ENCODE measurements around the gene NOP9.

The NOP9 gene

GRCh38 chr14:24342889-24343288 lies 43.2 kb downstream of the NOP9 start:
- FAIRE-seq (no peak), DNase-seq (ENCODE audit: insufficient read length, low spot score) (no peak)
- TF ChIP-seq, protein P1, sequence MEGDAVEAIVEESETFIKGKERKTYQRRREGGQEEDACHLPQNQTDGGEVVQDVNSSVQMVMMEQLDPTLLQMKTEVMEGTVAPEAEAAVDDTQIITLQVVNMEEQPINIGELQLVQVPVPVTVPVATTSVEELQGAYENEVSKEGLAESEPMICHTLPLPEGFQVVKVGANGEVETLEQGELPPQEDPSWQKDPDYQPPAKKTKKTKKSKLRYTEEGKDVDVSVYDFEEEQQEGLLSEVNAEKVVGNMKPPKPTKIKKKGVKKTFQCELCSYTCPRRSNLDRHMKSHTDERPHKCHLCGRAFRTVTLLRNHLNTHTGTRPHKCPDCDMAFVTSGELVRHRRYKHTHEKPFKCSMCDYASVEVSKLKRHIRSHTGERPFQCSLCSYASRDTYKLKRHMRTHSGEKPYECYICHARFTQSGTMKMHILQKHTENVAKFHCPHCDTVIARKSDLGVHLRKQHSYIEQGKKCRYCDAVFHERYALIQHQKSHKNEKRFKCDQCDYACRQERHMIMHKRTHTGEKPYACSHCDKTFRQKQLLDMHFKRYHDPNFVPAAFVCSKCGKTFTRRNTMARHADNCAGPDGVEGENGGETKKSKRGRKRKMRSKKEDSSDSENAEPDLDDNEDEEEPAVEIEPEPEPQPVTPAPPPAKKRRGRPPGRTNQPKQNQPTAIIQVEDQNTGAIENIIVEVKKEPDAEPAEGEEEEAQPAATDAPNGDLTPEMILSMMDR (IDR thresholded peaks at IDR 0.05; ENCODE audit: insufficient read depth, missing control alignments), result no peak

DNA sequence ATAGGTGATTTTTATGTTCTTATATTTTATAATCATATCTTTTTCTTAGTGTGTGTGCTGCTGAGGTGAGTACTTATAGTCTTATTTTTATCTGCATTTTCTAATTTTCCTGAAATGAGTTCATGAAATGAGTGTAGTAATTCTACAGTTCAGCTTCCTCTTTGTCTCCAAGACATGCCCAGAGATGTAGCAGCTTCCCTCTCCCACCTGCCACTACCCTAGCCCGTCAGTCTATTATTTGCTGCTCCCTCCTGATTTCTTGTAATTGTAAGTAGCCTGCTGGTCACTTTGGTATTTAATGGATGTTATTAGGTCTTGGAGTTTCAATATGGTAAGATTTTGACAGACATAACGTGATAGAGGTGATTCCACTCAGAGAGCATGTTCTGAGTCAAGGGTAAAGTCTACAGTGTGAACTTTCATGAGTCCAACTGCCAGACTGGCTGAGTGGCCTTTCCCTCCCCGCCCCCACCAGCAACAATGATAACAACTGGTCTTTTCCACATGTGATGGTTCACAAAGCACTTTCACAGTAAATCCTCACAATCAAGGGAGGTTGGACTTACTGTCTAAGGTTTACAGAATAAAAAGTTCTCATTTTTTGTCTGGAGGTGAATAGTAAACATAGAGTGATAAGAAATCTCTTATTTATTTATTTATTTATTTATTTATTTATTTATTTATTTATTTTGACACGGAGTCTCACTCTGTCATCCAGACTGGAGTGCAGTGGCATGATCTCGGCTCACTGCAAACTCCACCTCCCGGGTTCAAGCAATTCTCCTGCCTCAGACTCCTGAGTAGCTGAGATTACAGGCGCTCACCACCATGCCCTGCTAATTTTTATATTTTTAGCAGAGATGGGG lies 44.4 kb downstream of the NOP9 start:
- FAIRE-seq (no peak), DNase-seq (ENCODE audit: insufficient read length, low spot score) (no peak)
- TF ChIP-seq, protein P1 (IDR thresholded peaks at IDR 0.05; ENCODE audit: insufficient read depth, missing control alignments), result no peak

DNA sequence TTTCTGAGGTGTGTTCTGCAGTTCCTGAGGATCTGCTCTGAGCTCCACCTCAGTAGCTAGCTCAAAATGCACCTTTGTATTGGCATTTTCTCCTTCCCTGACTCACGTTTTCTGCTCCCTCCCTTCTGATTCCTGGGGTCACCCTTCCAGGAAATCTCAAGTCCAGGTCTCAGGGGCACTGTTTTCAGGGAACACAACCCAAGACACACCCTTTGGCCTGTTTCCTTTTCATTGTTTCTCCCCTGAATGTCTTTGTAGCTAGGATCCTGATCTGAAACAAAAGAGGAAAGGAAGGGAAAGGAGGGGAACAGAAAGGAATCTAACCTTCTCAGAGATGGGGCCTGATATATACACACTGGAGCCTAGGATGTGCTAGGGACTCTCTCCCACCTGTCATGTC lies 47.5 kb downstream of the NOP9 start:
- TF ChIP-seq, protein P1 (IDR thresholded peaks at IDR 0.05; ENCODE audit: insufficient read depth, missing control alignments), result no peak
- no peak for FAIRE-seq
- no peak for DNase-seq (ENCODE audit: insufficient read length, low spot score)

DNA sequence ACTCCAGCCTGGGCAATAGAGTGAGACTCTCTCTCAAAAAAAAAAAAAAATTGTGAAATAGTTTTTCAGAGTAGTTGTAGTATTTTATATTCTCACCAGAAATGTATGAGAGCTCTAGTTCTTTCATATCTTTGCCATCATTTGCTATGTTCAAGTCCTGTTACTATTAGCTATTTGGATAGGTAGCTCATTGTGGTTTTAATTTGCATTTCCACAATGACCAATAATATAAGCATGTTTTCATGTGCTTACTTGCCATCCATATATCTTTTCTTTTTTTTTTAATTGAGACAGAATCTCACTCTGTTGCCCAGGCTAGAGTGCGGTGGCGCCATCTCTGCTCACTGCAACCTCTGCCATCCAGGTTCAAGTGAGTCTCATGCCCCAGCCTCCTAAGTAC lies 48.5 kb downstream of the NOP9 start:
- FAIRE-seq (no peak), DNase-seq (ENCODE audit: insufficient read length, low spot score) (no peak)
- TF ChIP-seq, protein P1 (IDR thresholded peaks at IDR 0.05; ENCODE audit: insufficient read depth, missing control alignments), result no peak

DNA sequence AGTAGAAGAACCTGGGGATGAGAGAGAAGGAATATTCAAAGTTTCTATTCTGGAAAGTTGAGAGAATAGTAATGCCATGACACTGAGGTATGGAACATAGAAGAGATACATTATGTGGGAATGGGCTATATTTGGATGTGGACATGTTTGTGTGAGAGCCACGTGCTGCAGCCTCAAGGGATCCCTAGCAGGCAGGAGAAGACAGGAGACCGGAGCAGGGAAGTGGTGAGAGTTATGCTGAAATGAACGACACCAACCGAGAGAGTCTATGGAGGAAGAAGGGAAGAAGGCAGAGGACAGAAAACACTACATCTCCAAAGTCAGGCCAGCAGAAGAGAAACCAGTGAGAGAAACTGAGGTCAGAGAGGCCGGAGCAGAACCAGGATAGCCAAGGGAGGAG lies 50.1 kb downstream of the NOP9 start:
- FAIRE-seq, result no peak
- TF ChIP-seq, protein P1 (IDR thresholded peaks at IDR 0.05; ENCODE audit: insufficient read depth, missing control alignments), result no peak
- DNase-seq (ENCODE audit: insufficient read length, low spot score), result no peak

DNA sequence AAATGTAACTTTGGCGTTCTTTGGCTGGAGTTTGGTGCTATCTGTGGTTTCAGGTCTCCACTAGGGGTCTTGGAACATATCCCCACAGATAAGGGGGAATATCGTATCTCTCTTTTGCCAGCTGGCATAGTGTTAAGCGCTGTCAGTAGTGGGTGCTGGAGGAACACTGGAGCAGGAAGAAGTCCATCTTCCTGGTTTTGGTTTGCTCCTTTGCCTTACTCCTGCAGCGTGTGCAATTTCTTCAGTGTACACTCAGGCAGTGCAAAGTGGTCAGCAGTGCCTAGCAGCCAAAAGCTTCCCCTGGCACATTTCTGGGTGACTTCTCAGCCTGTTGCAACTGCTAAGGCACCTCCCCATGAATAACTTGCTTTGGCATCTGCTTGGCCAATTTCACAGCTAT lies 51.9 kb downstream of the NOP9 start:
- no peak for FAIRE-seq

More for the DNA sequence above, 51.9 kb downstream of the NOP9 start:
- TF ChIP-seq, protein P1 (IDR thresholded peaks at IDR 0.05; ENCODE audit: insufficient read depth, missing control alignments), result no peak
- DNase-seq (ENCODE audit: insufficient read length, low spot score), result no peak

Measured in D721Med (cell line).